GM06990 (cell line): ENCODE results near the gene TRIB2.

Source experiments
- DNase-seq: peaks from one replicate; pipeline ENCODE4 v3.0.0-alpha.2; 2011; ENCODE audit not compliant: insufficient read length; ENCODE audit errors: extremely low read depth
- H3K27me3 ChIP-seq: replicated peaks from 2 replicates; pipeline ENCODE4 v1.6.0; 2011; ENCODE audit warnings: low read length; ENCODE audit not compliant: control insufficient read depth, insufficient read depth
- H3K36me3 ChIP-seq: 2 replicates; pipeline ENCODE4 v1.5.1; 2011; ENCODE audit warnings: low read length; ENCODE audit not compliant: control insufficient read depth, insufficient read depth
- H3K4me3 ChIP-seq: replicated peaks from 2 replicates; pipeline ENCODE4 v1.5.1; 2011; ENCODE audit warnings: low read depth, mild to moderate bottlenecking, control low read depth, low read length
- CTCF ChIP-seq: IDR thresholded peaks from 2 replicates; pipeline ENCODE4 v1.5.1; 2011; ENCODE audit warnings: low read length, control low read depth, mild to moderate bottlenecking, inconsistent platforms; ENCODE audit not compliant: insufficient read depth, poor library complexity, severe bottlenecking

Gene TRIB2

GRCh38 chr2:12742891-12743290 lies 26.2 kb downstream of the TRIB2 start:
- no peaks in the 10 kb centered on the region for H3K36me3 ChIP-seq
- H3K4me3 ChIP-seq, result no peak overlapping the region
- TF ChIP-seq CTCF, result no peak
- no peak for DNase-seq
- 0 out of 2 replicates have a peak, but pooled peaks cover 1% of the 10 kb centered on the region for H3K27me3 ChIP-seq

- H3K27me3 ChIP-seq, result peaks cover 1% of the 10 kb centered on the region; the same call in 1 of the 2 replicates
- no peaks in the 10 kb centered on the region for H3K36me3 ChIP-seq
- DNase-seq, result no peak
- no peak for TF ChIP-seq CTCF
- H3K4me3 ChIP-seq, result no peak overlapping the region
These were observed 33.6 kb downstream of the TRIB2 start for GRCh38 chr2:12750166-12750905.

DNA sequence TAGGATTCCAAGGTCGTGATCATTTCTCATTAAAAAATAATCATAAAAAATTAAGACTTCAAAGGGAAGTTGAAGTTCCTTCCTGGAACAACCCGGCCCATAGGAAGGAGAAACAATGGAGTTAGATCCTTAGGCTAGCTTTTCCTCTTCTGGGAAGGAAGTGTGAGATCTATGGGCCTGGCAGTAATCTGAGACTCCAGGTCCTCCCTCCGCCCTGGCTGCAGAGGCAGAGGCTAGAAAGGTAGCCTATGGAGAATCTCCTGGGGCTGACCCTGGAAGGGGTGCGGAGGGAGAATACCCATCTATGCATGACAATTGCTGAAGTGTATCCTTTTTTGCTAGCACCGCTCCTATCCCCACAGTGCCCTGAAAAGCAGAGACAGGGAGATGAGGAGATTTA lies 37.9 kb downstream of the TRIB2 start:
- TF ChIP-seq CTCF, result no peak
- Histone ChIP-seq H3K27me3 (no peaks in the 10 kb centered on the region; the same call in 1 of the 2 replicates), H3K4me3 (no peak overlapping the region), H3K36me3 (no peaks in the 10 kb centered on the region)
- DNase-seq, result no peak

- no peak overlapping the region for H3K4me3 ChIP-seq
- no peak for TF ChIP-seq CTCF
- no peak for DNase-seq
- no peaks in the 10 kb centered on the region for H3K36me3 ChIP-seq
- no peaks in the 10 kb centered on the region for H3K27me3 ChIP-seq
These were observed 38.6 kb downstream of the TRIB2 start for GRCh38 chr2:12755384-12755783.

DNA sequence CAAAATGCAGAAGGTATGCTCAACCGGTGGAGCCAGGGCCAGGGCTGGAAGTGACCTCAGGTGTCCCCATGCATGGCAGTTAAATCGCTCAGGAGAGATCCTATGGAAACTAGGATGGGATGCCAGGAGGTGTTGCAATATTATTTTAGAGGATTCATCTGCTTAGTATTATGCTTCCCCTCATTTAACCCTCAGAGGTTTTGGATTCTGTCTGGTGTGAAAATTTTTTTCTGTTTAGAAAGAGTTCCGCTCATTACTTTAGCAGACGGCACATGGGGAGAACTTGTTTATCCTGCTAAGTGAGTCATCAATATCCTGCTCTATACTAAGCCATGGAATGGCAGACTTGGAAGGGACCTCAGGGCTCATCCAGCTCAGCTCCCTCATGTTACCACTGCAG lies 42.5 kb downstream of the TRIB2 start:
- no peak for DNase-seq
- no peaks in the 10 kb centered on the region for H3K27me3 ChIP-seq
- H3K36me3 ChIP-seq, result no peaks in the 10 kb centered on the region
- no peak overlapping the region for H3K4me3 ChIP-seq
- TF ChIP-seq CTCF, result no peak
